CD14-positive monocyte (primary cell): Measurements from ENCODE around the gene TMEM144. TPM values are rescaled to one million over a fixed set of nuclear protein-coding genes. Genes with fewer than 3 reads are reported as not detected.

ENCODE experiments used
- DNase-seq, 3 donors: peaks; one replicate each; pipeline ENCODE4 v3.0.0-alpha.2; 2011 to 2022
- H2AFZ ChIP-seq: 2 replicates; pipeline ENCODE4 v1.6.0; 2012; ENCODE audit warnings: mild to moderate bottlenecking, low read depth, low read length, inconsistent platforms; ENCODE audit not compliant: insufficient read depth, poor library complexity, severe bottlenecking
- H3K27ac ChIP-seq, 2 donors: 1 replicate in 1 of 2; 2 replicates in 1 of 2; pipeline ENCODE4 v1.5.1; 2012 to 2013; ENCODE audit warnings: low read length in 2 of 2, control low read depth in 1 of 2, inconsistent platforms in 1 of 2, low read depth in 1 of 2, mild to moderate bottlenecking in 1 of 2
- H3K27me3 ChIP-seq, 2 donors: one replicate each; pipeline versions ENCODE4 v1.6.0 to v1.6.1; 2011 to 2013; ENCODE audit warnings: low read length in 2 of 2; ENCODE audit not compliant: control insufficient read depth in 2 of 2, insufficient read depth in 2 of 2
- H3K36me3 ChIP-seq, 2 donors: replicated peaks in 1 of 2; 1 replicate in 1 of 2; 2 replicates in 1 of 2; pipeline versions ENCODE4 v1.5.1 to v1.6.1; 2012 to 2013; ENCODE audit warnings: low read length in 2 of 2, control low read depth in 1 of 2, inconsistent platforms in 1 of 2, mild to moderate bottlenecking in 1 of 2; ENCODE audit not compliant: insufficient read depth in 2 of 2, control insufficient read depth in 1 of 2
- H3K4me1 ChIP-seq, 2 donors: 1 replicate in 1 of 2; 2 replicates in 1 of 2; pipeline versions ENCODE4 v1.5.1 to v1.6.1; 2012 to 2013; ENCODE audit warnings: low read length in 2 of 2, control low read depth in 1 of 2, inconsistent platforms in 1 of 2, mild to moderate bottlenecking in 1 of 2, moderate library complexity in 1 of 2; ENCODE audit not compliant: insufficient read depth in 2 of 2, control insufficient read depth in 1 of 2
- H3K4me2 ChIP-seq: replicated peaks from 2 replicates; pipeline ENCODE3; 2012; ENCODE audit warnings: low read length, moderate library complexity, mild to moderate bottlenecking; ENCODE audit not compliant: poor library complexity, severe bottlenecking; ENCODE audit errors: extremely low read depth
- H3K4me3 ChIP-seq, 3 experiments: fragments of 200-600 bp in 1 of 3; sonication (generic) in 1 of 3; replicated peaks in 1 of 3; 1 replicate in 2 of 3; 2 replicates in 1 of 3; pipeline ENCODE4 v1.5.1; 2011 to 2013; ENCODE audit warnings: low read length in 3 of 3, mild to moderate bottlenecking in 3 of 3, control low read depth in 2 of 3, low read depth in 2 of 3, inconsistent platforms in 1 of 3, moderate library complexity in 1 of 3
- H3K79me2 ChIP-seq: 2 replicates; pipeline ENCODE4 v1.6.0; 2012; ENCODE audit warnings: mild to moderate bottlenecking, control low read depth, inconsistent platforms, low read length, moderate library complexity; ENCODE audit not compliant: insufficient read depth
- H3K9ac ChIP-seq: 2 replicates; pipeline ENCODE4 v1.6.0; 2017; ENCODE audit warnings: low read length, mild to moderate bottlenecking; ENCODE audit not compliant: insufficient read depth, poor library complexity, severe bottlenecking
- H3K9me3 ChIP-seq, 2 donors: replicated peaks in 1 of 2; 1 replicate in 1 of 2; 2 replicates in 1 of 2; pipeline versions ENCODE4 v1.5.1 to v1.6.1; 2012 to 2013; ENCODE audit warnings: low read length in 2 of 2, control low read depth in 1 of 2; ENCODE audit not compliant: control insufficient read depth in 1 of 2, insufficient read depth in 1 of 2
- H4K20me1 ChIP-seq: 2 replicates; pipeline ENCODE4 v1.6.0; 2012; ENCODE audit warnings: mild to moderate bottlenecking, low read length, control low read depth, moderate library complexity; ENCODE audit not compliant: insufficient read depth
- H3K27ac Mint-ChIP-seq, 7 donors: one replicate each; pipeline ENCODE4 v1.8.0; 2020; ENCODE audit warnings: mild to moderate bottlenecking in 7 of 7, mixed read lengths in 7 of 7, moderate library complexity in 6 of 7, inconsistent platforms in 2 of 7
- H3K27me3 Mint-ChIP-seq, 3 donors: one replicate each; pipeline ENCODE4 v1.8.0; 2021 to 2022; ENCODE audit warnings: low read depth in 3 of 3, mild to moderate bottlenecking in 3 of 3, mixed read lengths in 3 of 3, moderate library complexity in 3 of 3, inconsistent platforms in 1 of 3
- H3K36me3 Mint-ChIP-seq, 2 donors: one replicate each; pipeline ENCODE4 v1.8.0; 2020; ENCODE audit warnings: mixed read lengths in 2 of 2, inconsistent platforms in 1 of 2, mild to moderate bottlenecking in 1 of 2
- H3K4me1 Mint-ChIP-seq: one replicate; pipeline ENCODE4 v1.8.0; 2020; ENCODE audit warnings: mild to moderate bottlenecking, mixed read lengths
- H3K4me3 Mint-ChIP-seq, 2 donors: one replicate each; pipeline ENCODE4 v1.8.0; 2020; ENCODE audit warnings: mild to moderate bottlenecking in 2 of 2, mixed read lengths in 2 of 2, moderate library complexity in 1 of 2
- H3K9me3 Mint-ChIP-seq, 7 donors: one replicate each; pipeline ENCODE4 v1.8.0; 2020 to 2022; ENCODE audit warnings: mixed read lengths in 7 of 7, mild to moderate bottlenecking in 6 of 7, moderate library complexity in 6 of 7, inconsistent platforms in 2 of 7
- WGBS: methylation state at CpG from one replicate; pipeline ENCODE4 v1.1.5; 2013; ENCODE audit warnings: missing lambda C conversion rate; ENCODE audit not compliant: insufficient coverage; 5-methylcytosine and 5-hydroxymethylcytosine counted together
- intact Hi-C, 2 donors: fragments of 100-400 bp; cut with micrococcal nuclease; formaldehyde crosslinking; loops; one replicate each; pipeline versions ENCODE4 v1.15.0 to v1.15.1; 2023
- polyA plus RNA-seq, 3 donors: library from polyadenylated mRNA; depleted of rRNA in 1 of 3; unstranded in 2 of 3; stranded (reverse) in 1 of 3; fragments of 300-500 nt in 2 of 3; fragments of >200 nt in 1 of 3; fragmentation: Illumina TruSeq in 2 of 3; gene quantifications; 1 replicate in 2 of 3; 2 replicates in 1 of 3; pipeline ENCODE4 v1.2.3, GENCODE V29; 2012 to 2021
- TF ChIP-seq, protein P1 (sequence below): fragments of 200-600 bp; IDR thresholded peaks from one replicate; pipeline ENCODE4 v1.8.0; 2022; ENCODE audit warnings: antibody characterized with exemption, mild to moderate bottlenecking

TMEM144 gene
- polyA plus RNA-seq, 3 donors: 1.0 to 27.9 (median 1.5) TPM

DNA sequence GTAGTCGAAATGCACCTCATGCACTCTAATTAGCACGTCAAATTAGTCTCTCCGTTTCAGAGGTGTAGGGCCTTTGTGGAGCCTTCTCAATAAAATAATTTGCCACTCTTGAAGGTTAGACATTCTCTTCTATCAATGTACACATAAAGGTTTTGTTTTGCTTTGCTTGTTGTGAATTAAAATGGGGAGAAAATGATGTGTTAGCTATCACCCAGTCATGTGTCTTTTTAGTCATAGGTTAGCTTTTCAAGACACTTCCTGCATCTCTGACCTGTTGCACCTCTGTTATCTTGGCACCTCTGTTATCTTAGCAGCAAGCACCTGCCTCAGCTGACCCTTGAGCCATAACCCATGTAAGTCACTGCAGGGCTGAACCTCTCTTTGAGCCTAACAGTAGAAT, 936 bp downstream of the TMEM144 start:
- H3K27me3 Mint-ChIP-seq: peaks cover 0 to 1% (median 0%) of the 10 kb centered on the region in 3 donors
- H3K4me1 Mint-ChIP-seq: peaks cover 28% of the 10 kb centered on the region
- TF ChIP-seq, protein P1, sequence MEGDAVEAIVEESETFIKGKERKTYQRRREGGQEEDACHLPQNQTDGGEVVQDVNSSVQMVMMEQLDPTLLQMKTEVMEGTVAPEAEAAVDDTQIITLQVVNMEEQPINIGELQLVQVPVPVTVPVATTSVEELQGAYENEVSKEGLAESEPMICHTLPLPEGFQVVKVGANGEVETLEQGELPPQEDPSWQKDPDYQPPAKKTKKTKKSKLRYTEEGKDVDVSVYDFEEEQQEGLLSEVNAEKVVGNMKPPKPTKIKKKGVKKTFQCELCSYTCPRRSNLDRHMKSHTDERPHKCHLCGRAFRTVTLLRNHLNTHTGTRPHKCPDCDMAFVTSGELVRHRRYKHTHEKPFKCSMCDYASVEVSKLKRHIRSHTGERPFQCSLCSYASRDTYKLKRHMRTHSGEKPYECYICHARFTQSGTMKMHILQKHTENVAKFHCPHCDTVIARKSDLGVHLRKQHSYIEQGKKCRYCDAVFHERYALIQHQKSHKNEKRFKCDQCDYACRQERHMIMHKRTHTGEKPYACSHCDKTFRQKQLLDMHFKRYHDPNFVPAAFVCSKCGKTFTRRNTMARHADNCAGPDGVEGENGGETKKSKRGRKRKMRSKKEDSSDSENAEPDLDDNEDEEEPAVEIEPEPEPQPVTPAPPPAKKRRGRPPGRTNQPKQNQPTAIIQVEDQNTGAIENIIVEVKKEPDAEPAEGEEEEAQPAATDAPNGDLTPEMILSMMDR: no peak
- peaks cover 40 to 53% of the 10 kb centered on the region in 2 donors for H3K36me3 Mint-ChIP-seq
- Histone ChIP-seq H3K4me2 (peak overlapping the region; percentile 77), H4K20me1 (no peaks in the 10 kb centered on the region), H3K4me1 (peaks cover 29 to 32% of the 10 kb centered on the region in 2 donors), H3K79me2 (no peaks in the 10 kb centered on the region), H3K9ac (peak overlapping the region; percentile 90), H3K36me3 (peaks cover 12 to 54% of the 10 kb centered on the region in 2 donors), H2AFZ (no peak overlapping the region), H3K27me3 (no peaks in the 10 kb centered on the region), H3K27ac (peak overlapping the region in 1 of 2 donors; percentile 100), H3K9me3 (no peaks in the 10 kb centered on the region), H3K4me3 (peak overlapping the region in 1 of 3 experiments; percentile 76)
- DNase-seq: peak in 1 of 3 donors; percentile 8
- intact Hi-C loops: no loop called here
- H3K9me3 Mint-ChIP-seq: peaks cover 0 to 1% (median 0%) of the 10 kb centered on the region in 7 donors
- H3K27ac Mint-ChIP-seq: peak overlapping the region in 4 of 7 donors; percentile 39 to 98 (median 62)
- no CpG with 5 or more reads among the region's 3 CpGs for WGBS
- H3K4me3 Mint-ChIP-seq: peak overlapping the region; percentile 18 to 24

DNA sequence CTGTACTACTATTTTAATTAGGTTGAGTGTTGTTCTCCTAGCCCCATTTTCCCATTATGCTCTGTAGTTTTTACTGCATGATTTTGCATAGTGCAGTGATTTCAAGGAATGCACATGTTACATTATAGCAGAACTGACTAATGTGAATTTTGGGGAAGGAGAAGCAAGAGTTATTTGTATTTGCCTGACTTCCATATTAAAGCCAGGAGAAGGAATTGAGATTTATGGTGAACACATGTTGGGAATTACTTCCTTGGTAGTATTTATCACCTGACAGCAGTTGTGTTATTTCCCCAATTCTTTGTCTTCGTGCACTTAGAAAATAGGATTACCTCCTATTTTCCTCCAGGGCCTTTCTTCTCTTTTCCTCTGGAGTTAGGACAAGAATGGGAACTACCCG, 3.2 kb downstream of the TMEM144 start:
- H3K4me3 ChIP-seq: no peak overlapping the region
- no CpG with 5 or more reads among the region's 2 CpGs for WGBS
- H3K27ac ChIP-seq: no peak overlapping the region
- Mint-ChIP-seq H3K4me3 (no peak overlapping the region), H3K27me3 (no peaks in the 10 kb centered on the region), H3K4me1 (peaks cover 27% of the 10 kb centered on the region), H3K36me3 (peaks cover 49 to 53% of the 10 kb centered on the region in 2 donors), H3K9me3 (no peaks in the 10 kb centered on the region), H3K27ac (no peak overlapping the region)
- H2AFZ ChIP-seq: no peak overlapping the region
- H3K9me3 ChIP-seq: no peaks in the 10 kb centered on the region
- H3K36me3 ChIP-seq: peaks cover 20 to 61% of the 10 kb centered on the region in 2 donors
- H3K9ac ChIP-seq: no peak overlapping the region
- intact Hi-C loops: no loop called here
- no peak for DNase-seq
- H4K20me1 ChIP-seq: no peaks in the 10 kb centered on the region
- TF ChIP-seq, protein P1: no peak
- H3K27me3 ChIP-seq: no peaks in the 10 kb centered on the region
- peaks cover 25 to 27% of the 10 kb centered on the region in 2 donors for H3K4me1 ChIP-seq
- no peak overlapping the region for H3K4me2 ChIP-seq
- no peaks in the 10 kb centered on the region for H3K79me2 ChIP-seq
